DMS53 treated with DMSO at 0.1 percent for 48 hours (cell line): ENCODE data around the gene PCDHGB3.

ENCODE experiments used
- DNase-seq: peaks from one replicate; lab custom pipeline; 2025; ENCODE audit not compliant: unreplicated experiment; lab: John Stamatoyannopoulos, UW

Gene PCDHGB3

DNA sequence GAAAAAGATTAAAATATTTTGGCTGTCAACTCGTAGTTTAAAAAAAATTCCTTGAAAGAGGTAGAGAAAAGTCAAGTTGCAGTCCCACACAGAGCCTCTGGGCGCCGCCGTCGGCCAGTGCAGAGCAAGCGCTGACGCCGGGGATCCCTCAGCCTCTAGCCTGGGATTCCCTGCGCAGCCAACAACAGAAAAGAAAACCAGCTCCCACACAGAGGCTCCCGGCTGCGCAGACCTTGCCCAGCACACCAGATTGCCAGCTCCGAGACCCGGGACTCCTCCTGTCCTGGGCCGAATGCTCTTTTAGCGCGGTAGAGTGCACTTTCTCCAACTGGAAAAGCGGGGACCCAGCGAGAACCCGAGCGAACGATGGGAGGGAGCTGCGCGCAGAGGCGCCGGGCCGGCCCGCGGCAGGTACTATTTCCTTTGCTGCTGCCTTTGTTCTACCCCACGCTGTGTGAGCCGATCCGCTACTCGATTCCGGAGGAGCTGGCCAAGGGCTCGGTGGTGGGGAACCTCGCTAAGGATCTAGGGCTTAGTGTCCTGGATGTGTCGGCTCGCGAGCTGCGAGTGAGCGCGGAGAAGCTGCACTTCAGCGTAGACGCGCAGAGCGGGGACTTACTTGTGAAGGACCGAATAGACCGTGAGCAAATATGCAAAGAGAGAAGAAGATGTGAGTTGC lies 47.6 kb downstream of the PCDHGB3 start, which contains the start of gene PCDHGB7:
Gene PCDHGB7 (plus strand): TSS at position 184 of the 679 bp plus-strand sequence. CDS start 183 bp downstream, at position 367.
- DNase-seq, result peak; percentile 67

DNA sequence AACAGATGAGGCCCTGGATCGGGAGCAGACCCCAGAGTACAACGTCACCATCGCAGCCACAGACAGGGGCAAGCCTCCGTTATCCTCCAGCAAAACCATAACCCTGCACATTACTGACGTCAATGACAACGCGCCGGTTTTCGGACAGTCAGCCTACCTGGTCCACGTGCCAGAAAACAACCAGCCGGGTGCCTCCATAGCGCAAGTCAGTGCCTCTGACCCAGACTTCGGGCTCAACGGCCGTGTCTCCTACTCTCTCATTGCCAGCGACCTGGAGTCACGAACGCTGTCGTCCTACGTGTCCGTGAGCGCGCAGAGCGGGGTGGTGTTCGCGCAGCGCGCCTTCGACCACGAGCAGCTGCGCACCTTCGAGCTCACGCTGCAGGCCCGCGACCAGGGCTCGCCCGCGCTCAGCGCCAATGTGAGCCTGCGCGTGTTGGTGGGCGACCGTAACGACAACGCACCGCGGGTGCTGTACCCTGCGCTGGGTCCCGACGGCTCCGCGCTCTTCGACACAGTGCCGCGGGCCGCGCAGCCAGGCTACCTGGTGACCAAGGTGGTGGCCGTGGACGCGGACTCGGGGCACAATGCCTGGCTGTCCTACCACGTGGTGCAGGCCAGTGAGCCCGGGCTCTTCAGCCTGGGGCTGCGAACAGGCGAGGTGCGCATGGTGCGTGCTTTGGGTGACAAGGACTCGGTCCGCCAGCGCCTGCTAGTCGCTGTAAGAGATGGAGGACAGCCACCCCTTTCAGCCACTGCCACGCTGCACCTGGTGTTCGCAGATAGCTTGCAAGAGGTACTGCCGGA lies 49.2 kb downstream of the PCDHGB3 start:
- DNase-seq, result no peak

DNA sequence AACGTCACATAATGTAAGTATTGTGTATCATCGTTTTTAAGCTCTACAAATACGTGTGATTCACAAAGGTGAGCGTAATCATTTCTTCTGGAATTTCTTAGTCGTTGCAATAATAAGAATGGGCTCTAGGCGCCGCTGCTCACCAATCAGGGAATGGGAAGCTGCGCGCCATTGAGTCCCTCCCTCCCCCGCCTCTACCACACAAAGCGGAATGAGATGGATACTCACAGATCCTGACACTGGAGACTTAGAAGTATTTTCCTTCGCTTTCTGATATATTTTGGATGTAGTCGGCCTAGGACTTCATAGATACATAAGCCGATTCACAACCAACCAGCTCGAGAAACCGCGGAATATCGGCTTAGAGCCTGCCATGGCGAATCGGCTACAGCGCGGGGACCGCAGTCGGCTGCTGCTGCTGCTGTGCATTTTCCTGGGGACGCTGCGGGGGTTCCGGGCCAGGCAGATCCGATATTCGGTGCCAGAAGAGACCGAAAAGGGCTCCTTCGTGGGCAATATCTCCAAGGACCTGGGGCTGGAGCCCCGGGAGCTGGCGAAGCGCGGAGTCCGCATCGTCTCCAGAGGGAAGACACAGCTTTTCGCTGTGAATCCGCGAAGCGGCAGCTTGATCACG lies 50.9 kb downstream of the PCDHGB3 start, which contains the start of gene PCDHGA11:
Gene PCDHGA11 (plus strand): TSS at position 197 of the 634 bp plus-strand sequence. CDS start 177 bp downstream, at position 374.
- peak; percentile 39 for DNase-seq

DNA sequence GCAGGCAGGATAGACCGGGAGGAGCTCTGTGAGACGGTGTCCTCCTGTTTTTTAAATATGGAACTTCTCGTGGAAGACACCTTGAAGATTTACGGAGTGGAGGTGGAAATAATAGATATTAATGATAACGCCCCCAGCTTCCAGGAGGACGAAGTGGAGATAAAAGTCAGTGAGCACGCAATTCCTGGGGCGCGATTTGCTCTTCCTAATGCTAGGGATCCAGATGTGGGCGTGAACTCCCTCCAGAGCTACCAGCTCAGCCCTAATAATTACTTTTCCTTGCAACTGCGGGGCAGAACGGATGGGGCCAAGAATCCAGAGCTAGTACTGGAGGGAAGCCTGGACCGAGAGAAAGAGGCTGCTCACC lies 51.4 kb downstream of the PCDHGB3 start:
- no peak for DNase-seq
